ENCODE data around the gene MAOA.

GRCh38 chrX:43615660-43616059 lies 40.4 kb upstream of the MAOA start:
- TF ChIP-seq EZH2 (IDR thresholded peaks at IDR 0.05; ENCODE audit: insufficient read depth, low read length): no peak
- no peak for TF ChIP-seq CTCF (IDR thresholded peaks at IDR 0.05; ENCODE audit: insufficient read depth, low read depth, low read length)
